ENCODE data around the gene PRKAB1.

DNA sequence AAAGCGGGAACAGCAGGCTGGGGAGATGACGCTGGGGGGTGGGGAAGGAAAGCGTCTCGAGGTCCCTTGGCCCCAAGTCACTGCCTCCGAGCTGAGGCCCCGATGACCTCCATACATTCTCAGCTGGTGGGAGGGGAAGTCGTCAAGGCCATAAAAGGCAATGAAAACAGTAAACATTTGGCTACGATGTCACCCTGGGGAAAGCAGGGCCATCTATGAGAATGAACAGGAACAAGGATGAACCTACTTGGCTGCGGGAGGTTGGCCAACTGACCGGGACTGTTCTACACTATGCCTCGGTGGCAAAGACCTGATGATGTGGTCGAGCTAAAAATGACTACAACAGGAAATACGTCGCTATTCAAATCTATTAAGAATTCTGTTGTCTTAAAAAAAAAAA, 19.5 kb downstream of the PRKAB1 start:
- TF ChIP-seq, protein P1, sequence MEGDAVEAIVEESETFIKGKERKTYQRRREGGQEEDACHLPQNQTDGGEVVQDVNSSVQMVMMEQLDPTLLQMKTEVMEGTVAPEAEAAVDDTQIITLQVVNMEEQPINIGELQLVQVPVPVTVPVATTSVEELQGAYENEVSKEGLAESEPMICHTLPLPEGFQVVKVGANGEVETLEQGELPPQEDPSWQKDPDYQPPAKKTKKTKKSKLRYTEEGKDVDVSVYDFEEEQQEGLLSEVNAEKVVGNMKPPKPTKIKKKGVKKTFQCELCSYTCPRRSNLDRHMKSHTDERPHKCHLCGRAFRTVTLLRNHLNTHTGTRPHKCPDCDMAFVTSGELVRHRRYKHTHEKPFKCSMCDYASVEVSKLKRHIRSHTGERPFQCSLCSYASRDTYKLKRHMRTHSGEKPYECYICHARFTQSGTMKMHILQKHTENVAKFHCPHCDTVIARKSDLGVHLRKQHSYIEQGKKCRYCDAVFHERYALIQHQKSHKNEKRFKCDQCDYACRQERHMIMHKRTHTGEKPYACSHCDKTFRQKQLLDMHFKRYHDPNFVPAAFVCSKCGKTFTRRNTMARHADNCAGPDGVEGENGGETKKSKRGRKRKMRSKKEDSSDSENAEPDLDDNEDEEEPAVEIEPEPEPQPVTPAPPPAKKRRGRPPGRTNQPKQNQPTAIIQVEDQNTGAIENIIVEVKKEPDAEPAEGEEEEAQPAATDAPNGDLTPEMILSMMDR (IDR thresholded peaks at IDR 0.05), result no peak
- TF ChIP-seq POLR2AphosphoS5 (IDR thresholded peaks at IDR 0.05), result no peak
- TF ChIP-seq EP300 (IDR thresholded peaks at IDR 0.05), result no peak
- no peak for TF ChIP-seq POLR2A (IDR thresholded peaks at IDR 0.05)
